Measurements from ENCODE around the gene MACROD1. TPM values are rescaled to one million over a fixed set of nuclear protein-coding genes. Genes with fewer than 3 reads are reported as not detected.
A peak's percentile ranks its signal among the peaks of the same experiment; 100 is the strongest.

MACROD1 gene
- total and polyA plus RNA-seq, 9 of the 15 experiments (the other 6 are each of a cell fraction or from before 2014, with no cell fraction given) = 1.1 to 60.0 (median 26.4) TPM

GRCh38 chr11:64146036-64146955, 19.6 kb downstream of the MACROD1 start (continued):
- 0 out of 2 replicates have a peak, but pooled peaks have one; percentile 22 for TF ChIP-seq DNMT1 (IDR thresholded peaks at IDR 0.05)
- peak; percentile 93 for TF ChIP-seq TSC22D4 (tag; IDR thresholded peaks at IDR 0.05)
- TF ChIP-seq MYBL2 (IDR thresholded peaks at IDR 0.05; ENCODE audit: low read depth) = no peak
- no peak for TF ChIP-seq MYBL2 (CRISPR knock-in tag; IDR thresholded peaks at IDR 0.05; ENCODE audit: borderline replicate concordance)
- 0 out of 2 replicates have a peak, but pooled peaks have one; percentile 13 for TF ChIP-seq EHMT2 (IDR thresholded peaks at IDR 0.05)
- 0 out of 2 replicates have a peak, but pooled peaks have one; percentile 62 for TF ChIP-seq CBFB (CRISPR knock-in tag; IDR thresholded peaks at IDR 0.05)
- TF ChIP-seq TFAP4 (CRISPR knock-in tag; IDR thresholded peaks at IDR 0.05; ENCODE audit: borderline replicate concordance) = 0 out of 2 replicates have a peak, but pooled peaks have one; percentile 19
- no peak for TF ChIP-seq OTX1 (CRISPR knock-in tag; IDR thresholded peaks at IDR 0.05)
- TF ChIP-seq EP400 (IDR thresholded peaks at IDR 0.05) = no peak; the same call in 1 of the 2 replicates
- peak in 1 of 2 experiments; percentile 69; a peak in 2 of 4 replicates for TF ChIP-seq RAD21 (CRISPR knock-in tag; conservative IDR thresholded peaks at IDR 0.05 in 1 of 2, IDR thresholded peaks at IDR 0.05 in 1 of 2)
- peak; percentile 47; the same call in 1 of the 2 replicates for TF ChIP-seq CREM (IDR thresholded peaks at IDR 0.05; ENCODE audit: low read depth)
- TF ChIP-seq MIER1 (IDR thresholded peaks at IDR 0.05; ENCODE audit: low read depth) = no peak
- peak; percentile 50 for TF ChIP-seq VEZF1 (CRISPR knock-in tag; IDR thresholded peaks at IDR 0.05)
- no peak for TF ChIP-seq PTBP1 (IDR thresholded peaks at IDR 0.05; ENCODE audit: low read depth, low read length)
- peak; percentile 100 for TF ChIP-seq ESRRA (IDR thresholded peaks at IDR 0.05; ENCODE audit: borderline replicate concordance, low read depth)
- no peak for TF ChIP-seq ZNF121 (CRISPR knock-in tag; conservative IDR thresholded peaks at IDR 0.05)
